IPS DF 4.7 (cell line): ENCODE measurements around the gene TRPM3.

Experiments
- DNase-seq: peaks from one replicate; pipeline ENCODE4 v3.0.0-alpha.2; 2013; ENCODE audit warnings: low spot score; ENCODE audit errors: extremely low read depth

Gene TRPM3

GRCh38 chr9:70829591-70830265, 291.7 kb downstream of the TRPM3 start:
- no peak for DNase-seq

- no peak for DNase-seq
Observed at GRCh38 chr9:70826562-70826961, 294.9 kb downstream of the TRPM3 start.

GRCh38 chr9:70823284-70823683, 298.1 kb downstream of the TRPM3 start:
- no peak for DNase-seq

- no peak for DNase-seq
Observed at GRCh38 chr9:70817311-70817710, 304.1 kb downstream of the TRPM3 start.

- DNase-seq: no peak
Observed at GRCh38 chr9:70816891-70817290, 304.5 kb downstream of the TRPM3 start.

- no peak for DNase-seq
Observed at GRCh38 chr9:70816316-70816715, 305.1 kb downstream of the TRPM3 start.

- peak; percentile 9 for DNase-seq
Observed at GRCh38 chr9:70814597-70814996, 306.8 kb downstream of the TRPM3 start.

GRCh38 chr9:70813141-70813540, 308.3 kb downstream of the TRPM3 start:
- DNase-seq: no peak

- no peak for DNase-seq
Observed at GRCh38 chr9:70811638-70812037, 309.8 kb downstream of the TRPM3 start.

GRCh38 chr9:70806875-70807274, 314.5 kb downstream of the TRPM3 start:
- no peak for DNase-seq

- no peak for DNase-seq
Observed at GRCh38 chr9:70805949-70806348, 315.5 kb downstream of the TRPM3 start.

GRCh38 chr9:70802758-70803436, 318.5 kb downstream of the TRPM3 start:
- DNase-seq: no peak

- no peak for DNase-seq
Observed at GRCh38 chr9:70802206-70802605, 319.2 kb downstream of the TRPM3 start.

- no peak for DNase-seq
Observed at GRCh38 chr9:70801181-70801829, 320.1 kb downstream of the TRPM3 start.

- no peak for DNase-seq
Observed at GRCh38 chr9:70798018-70798417, 323.4 kb downstream of the TRPM3 start.

- DNase-seq: no peak
Observed at GRCh38 chr9:70795841-70796240, 325.6 kb downstream of the TRPM3 start.

- no peak for DNase-seq
Observed at GRCh38 chr9:70792796-70793195, 328.6 kb downstream of the TRPM3 start.

- DNase-seq: no peak
Observed at GRCh38 chr9:70791936-70792335, 329.5 kb downstream of the TRPM3 start.

GRCh38 chr9:70789086-70789485, 332.3 kb downstream of the TRPM3 start:
- DNase-seq: no peak

GRCh38 chr9:70784456-70784855, 337.0 kb downstream of the TRPM3 start:
- DNase-seq: no peak

GRCh38 chr9:70778568-70778967, 342.9 kb downstream of the TRPM3 start:
- DNase-seq: no peak

GRCh38 chr9:70773579-70773978, 347.8 kb downstream of the TRPM3 start:
- DNase-seq: no peak

GRCh38 chr9:70772601-70773000, 348.8 kb downstream of the TRPM3 start:
- no peak for DNase-seq
